LNCaP clone FGC (cell line): ENCODE data around the gene DTNBP1.

ENCODE experiments used
- DNase-seq: peaks from one replicate; pipeline ENCODE4 v3.0.0-alpha.2; 2011; ENCODE audit warnings: low read depth
- H3K4me3 ChIP-seq: 2 replicates; pipeline ENCODE4 v1.5.1; 2011; ENCODE audit warnings: mild to moderate bottlenecking, low read depth, low read length, control low read depth
- TF ChIP-seq, protein P1 (sequence below): IDR thresholded peaks from 2 replicates; pipeline ENCODE4 v1.5.1; 2012; ENCODE audit warnings: mild to moderate bottlenecking; ENCODE audit not compliant: control insufficient read depth, insufficient read depth; ENCODE audit errors: extremely low read depth

The DTNBP1 gene

DNA sequence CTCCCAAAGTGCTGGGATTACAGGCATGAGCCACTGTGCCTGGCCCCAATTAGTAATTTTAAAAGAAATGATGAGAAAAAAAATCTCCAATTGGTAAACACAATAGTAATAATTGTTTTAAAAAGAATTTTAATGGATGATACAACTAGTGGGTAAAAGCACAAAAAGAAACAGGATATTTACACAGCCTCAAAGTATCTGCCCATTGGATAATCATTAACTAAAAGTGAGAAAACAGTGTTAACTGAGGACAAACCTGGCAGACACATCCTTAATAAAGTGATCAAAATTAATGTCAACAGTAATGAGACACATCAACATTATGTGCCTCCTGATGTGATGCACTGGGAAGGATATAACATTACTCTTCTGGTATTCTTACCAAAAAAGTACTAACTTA is 24.5 kb downstream of the DTNBP1 start:
- TF ChIP-seq, protein P1, sequence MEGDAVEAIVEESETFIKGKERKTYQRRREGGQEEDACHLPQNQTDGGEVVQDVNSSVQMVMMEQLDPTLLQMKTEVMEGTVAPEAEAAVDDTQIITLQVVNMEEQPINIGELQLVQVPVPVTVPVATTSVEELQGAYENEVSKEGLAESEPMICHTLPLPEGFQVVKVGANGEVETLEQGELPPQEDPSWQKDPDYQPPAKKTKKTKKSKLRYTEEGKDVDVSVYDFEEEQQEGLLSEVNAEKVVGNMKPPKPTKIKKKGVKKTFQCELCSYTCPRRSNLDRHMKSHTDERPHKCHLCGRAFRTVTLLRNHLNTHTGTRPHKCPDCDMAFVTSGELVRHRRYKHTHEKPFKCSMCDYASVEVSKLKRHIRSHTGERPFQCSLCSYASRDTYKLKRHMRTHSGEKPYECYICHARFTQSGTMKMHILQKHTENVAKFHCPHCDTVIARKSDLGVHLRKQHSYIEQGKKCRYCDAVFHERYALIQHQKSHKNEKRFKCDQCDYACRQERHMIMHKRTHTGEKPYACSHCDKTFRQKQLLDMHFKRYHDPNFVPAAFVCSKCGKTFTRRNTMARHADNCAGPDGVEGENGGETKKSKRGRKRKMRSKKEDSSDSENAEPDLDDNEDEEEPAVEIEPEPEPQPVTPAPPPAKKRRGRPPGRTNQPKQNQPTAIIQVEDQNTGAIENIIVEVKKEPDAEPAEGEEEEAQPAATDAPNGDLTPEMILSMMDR, result no peak
- H3K4me3 ChIP-seq, result no peak overlapping the region
- no peak for DNase-seq

DNA sequence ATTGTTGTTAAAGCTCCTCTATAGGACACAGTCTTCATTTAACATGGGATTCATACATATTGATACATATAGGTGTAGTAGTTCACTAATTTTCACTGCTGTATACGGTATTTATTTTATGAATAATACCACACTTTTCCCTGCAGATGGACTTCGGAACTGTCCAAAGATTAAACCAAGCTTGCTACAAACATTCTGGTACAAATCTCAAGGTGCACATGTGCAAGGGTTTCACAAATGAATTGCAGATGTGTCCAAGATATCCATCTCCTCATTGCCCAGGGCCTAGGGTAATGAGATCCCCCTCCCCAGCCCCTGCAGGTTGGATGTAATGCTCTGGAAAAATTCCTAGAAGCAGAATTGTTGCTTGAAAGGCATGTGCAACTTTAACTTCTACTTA is 31.4 kb downstream of the DTNBP1 start:
- TF ChIP-seq, protein P1, result no peak
- H3K4me3 ChIP-seq, result no peak overlapping the region
- no peak for DNase-seq

DNA sequence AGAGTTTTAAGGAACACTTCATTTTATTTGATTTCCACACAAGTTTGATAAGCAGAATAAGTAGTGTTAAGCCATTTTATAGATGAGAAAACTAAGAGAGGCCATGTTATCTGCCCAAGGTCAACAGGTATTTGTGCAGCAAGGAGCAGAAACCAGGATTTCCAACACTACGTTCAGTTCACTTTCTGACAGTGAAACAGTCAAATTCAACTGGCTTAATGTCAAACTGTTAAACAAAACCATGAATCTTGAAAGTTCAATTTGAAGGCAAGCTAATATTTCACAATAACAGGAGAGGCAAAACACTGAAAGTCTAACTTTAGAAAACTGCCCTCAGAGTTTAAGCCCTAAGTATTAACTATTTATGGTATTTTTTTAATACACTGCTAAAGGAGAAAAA is 32.6 kb downstream of the DTNBP1 start:
- no peak overlapping the region for H3K4me3 ChIP-seq
- TF ChIP-seq, protein P1, result no peak

DNA sequence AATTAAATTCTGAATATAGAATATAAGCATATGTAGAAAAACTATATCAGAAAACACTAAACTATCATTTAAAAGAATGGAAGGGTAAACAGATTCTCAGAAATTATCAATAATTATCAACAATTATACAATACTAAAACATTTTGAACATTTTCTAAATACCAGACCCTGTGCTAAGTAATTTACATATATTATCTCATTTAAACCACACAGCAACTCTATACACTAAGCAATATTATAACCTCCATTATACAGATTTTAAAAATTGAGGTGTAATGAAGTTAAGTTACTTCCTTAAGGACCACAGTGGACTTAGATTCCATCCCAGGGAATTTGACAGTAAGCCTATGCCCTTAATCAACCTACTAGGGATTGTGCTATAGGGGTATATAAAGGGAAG is 33.3 kb downstream of the DTNBP1 start:
- TF ChIP-seq, protein P1, result no peak
- DNase-seq, result no peak
- H3K4me3 ChIP-seq, result no peak overlapping the region

More for the DNA sequence above, 32.6 kb downstream of the DTNBP1 start:
- DNase-seq, result no peak

DNA sequence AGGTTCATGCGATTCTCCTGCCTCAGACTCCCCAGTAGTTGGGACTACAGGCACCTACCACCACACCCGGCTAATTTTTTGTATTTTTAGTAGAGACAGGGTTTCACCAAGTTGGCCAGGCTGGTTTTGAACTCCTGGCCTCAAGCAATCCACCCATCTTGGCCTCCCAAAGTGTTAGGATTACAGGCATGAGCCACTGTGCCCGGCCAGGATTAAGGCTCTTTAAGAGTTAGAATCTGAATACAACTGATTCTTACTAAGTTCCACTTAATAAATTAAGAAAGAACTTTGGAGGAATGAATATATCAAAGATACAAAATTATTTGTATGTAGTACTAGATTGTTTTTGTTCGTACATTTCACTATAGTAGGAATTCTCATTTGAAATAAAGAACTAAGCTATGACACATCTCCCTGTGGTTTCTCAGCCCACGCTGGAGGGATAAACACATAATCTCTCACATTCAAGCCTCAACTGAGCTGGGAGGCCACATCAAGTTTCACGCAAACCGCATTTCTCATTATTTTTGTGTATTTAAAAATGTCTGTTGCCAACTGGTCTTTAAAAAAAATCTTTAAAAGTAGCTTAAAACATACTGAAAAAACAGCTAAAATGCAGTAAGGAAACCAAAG is 34.2 kb downstream of the DTNBP1 start:
- no peak for DNase-seq
- no peak overlapping the region for H3K4me3 ChIP-seq

DNA sequence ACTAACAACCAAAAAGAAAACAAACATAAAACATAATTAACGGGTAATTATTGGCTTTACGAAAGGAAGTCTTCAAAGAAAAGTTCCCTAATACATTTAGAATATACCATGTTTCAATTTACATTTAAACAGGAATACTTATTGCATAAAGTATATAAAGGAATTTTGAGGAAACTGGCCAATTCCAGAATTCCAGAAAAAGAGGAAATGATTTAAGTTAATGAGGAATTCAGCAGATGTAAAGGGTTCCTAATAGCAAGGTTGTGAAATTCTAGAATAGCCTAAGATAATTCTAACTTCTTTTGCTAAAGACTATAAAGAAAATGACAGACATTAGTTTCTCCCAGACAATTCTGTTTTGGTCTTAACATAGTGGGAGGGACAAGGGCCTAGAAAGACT is 35.0 kb downstream of the DTNBP1 start:
- TF ChIP-seq, protein P1, result no peak
- no peak overlapping the region for H3K4me3 ChIP-seq
- DNase-seq, result no peak

More for the DNA sequence above, 34.2 kb downstream of the DTNBP1 start:
- TF ChIP-seq, protein P1, result no peak
